ENCODE measurements around the gene GRIA1. TPM values are rescaled to one million over a fixed set of nuclear protein-coding genes. Genes with fewer than 3 reads are reported as not detected.

GRIA1 gene
- total and polyA plus RNA-seq, 2 of the 4 experiments (the other 2 are of a cell fraction) = 0.48 to 1.3 TPM

GRCh38 chr5:153610009-153610408 is 119.5 kb downstream of the GRIA1 start:
- ATAC-seq (ENCODE audit: low read depth) (no peak), DNase-seq (no peak)
- in situ Hi-C loops (cut with MboI; ENCODE audit: low sequenced_read_pairs) = no loop called here
- intact Hi-C loops (cut with micrococcal nuclease) = no loop called here
- H2AK9ac ChIP-seq (replicated peaks; ENCODE audit: low read depth, low read length, poor library complexity) = no peak overlapping the region
- H2BK20ac ChIP-seq (ENCODE audit: low read depth, low read length) = no peak overlapping the region
- no peak overlapping the region for H3K9ac ChIP-seq (ENCODE audit: low read depth, low read length)
- no peak overlapping the region for H3K18ac ChIP-seq (ENCODE audit: low read depth, low read length)
- H3K56ac ChIP-seq (ENCODE audit: extremely low read depth, insufficient read depth, low read length) = no peak overlapping the region
- no peak overlapping the region for H3K23ac ChIP-seq (ENCODE audit: low read depth, low read length)
- no peak overlapping the region for H2BK5ac ChIP-seq (ENCODE audit: low read depth, low read length, poor library complexity, severe bottlenecking)
- no peaks in the 10 kb centered on the region for H3K9me3 ChIP-seq (ENCODE audit: control insufficient read depth, insufficient read depth, low read length)
- no peak overlapping the region for H3K4ac ChIP-seq (ENCODE audit: low read depth, low read length)
- no peak overlapping the region for H3K14ac ChIP-seq (replicated peaks; ENCODE audit: low read depth, low read length)
- H2BK120ac ChIP-seq (ENCODE audit: low read depth, low read length) = no peak overlapping the region
- no peak overlapping the region for H4K8ac ChIP-seq (ENCODE audit: low read depth in 2 of 2, low read length in 2 of 2)
- ChIA-PET CTCF (interaction anchor here (0.6 kb wide), 1 partner anchor 1703 kb away, joined by 5 read pairs; no protein-coding TSS in a partner anchor), POLR2A (ENCODE audit: unreplicated experiment) (no interaction called here)
- H2AFZ ChIP-seq (replicated peaks; ENCODE audit: low read length, poor library complexity) = no peak overlapping the region
- H3K36me3 ChIP-seq (ENCODE audit: control insufficient read depth, insufficient read depth, low read length) = no peaks in the 10 kb centered on the region
- H3K27ac ChIP-seq (ENCODE audit: insufficient read depth, low read length) = no peak overlapping the region
- H4K91ac ChIP-seq (ENCODE audit: insufficient read depth, low read depth, low read length) = no peak overlapping the region
- H4K20me1 ChIP-seq (ENCODE audit: insufficient read depth, low read length) = no peaks in the 10 kb centered on the region
- H3K4me1 ChIP-seq (ENCODE audit: control insufficient read depth, insufficient read depth, low read length) = 0 out of 2 replicates have a peak, but pooled peaks cover 2% of the 10 kb centered on the region
- TF ChIP-seq SMC3 (IDR thresholded peaks at IDR 0.05; ENCODE audit: low read depth, low read length) (no peak), POLR2A (IDR thresholded peaks at IDR 0.05; ENCODE audit: low read depth, low read length) (no peak), BHLHE40 (IDR thresholded peaks at IDR 0.05; ENCODE audit: low read depth, low read length) (no peak), CHD1 (IDR thresholded peaks at IDR 0.05; ENCODE audit: low read depth, low read length) (no peak), FOS (IDR thresholded peaks at IDR 0.05; ENCODE audit: low read depth, low read length) (no peak)
- dilution Hi-C loops (cut with HindIII; ENCODE audit: low sequenced_read_pairs, unreplicated experiment) = no loop called here
- no peak overlapping the region for H2AK5ac ChIP-seq (ENCODE audit: low read depth, low read length)
- H4K5ac ChIP-seq (ENCODE audit: low read depth, low read length) = no peak overlapping the region
- no TSS peak for BruUV-seq (replicated peaks)
- no peak overlapping the region for H2BK15ac ChIP-seq (ENCODE audit: low read depth, low read length)
- no peak overlapping the region for H3K4me2 ChIP-seq (ENCODE audit: low read depth, low read length)
- no peak overlapping the region for H3K4me3 ChIP-seq (ENCODE audit: insufficient read depth, low read depth, low read length)
- no peaks in the 10 kb centered on the region for H3K27me3 ChIP-seq (ENCODE audit: control insufficient read depth, insufficient read depth, low read length)
- no peaks in the 10 kb centered on the region for H3K79me1 ChIP-seq (ENCODE audit: low read depth in 1 of 2, low read length in 2 of 2)
- no peaks in the 10 kb centered on the region; the same call in 1 of the 2 replicates for H3K9me1 ChIP-seq (ENCODE audit: insufficient read depth, low read length)
